Neural cell (in vitro differentiated cells): ENCODE measurements around the gene EID2. TPM values are rescaled to one million over a fixed set of nuclear protein-coding genes. Genes with fewer than 3 reads are reported as not detected.

Experiments
- H2AFZ ChIP-seq: fragments of 200-600, 300-800 bp; sonication (generic), shearing (Covaris generic); 2 replicates; pipeline ENCODE4 v1.6.0; 2014; ENCODE audit warnings: low read depth, mild to moderate bottlenecking, antibody characterized with exemption, low read length, moderate library complexity
- H3F3A ChIP-seq: fragments of 200-600 bp; shearing (Covaris generic); 2 replicates; pipeline ENCODE4 v1.6.1; 2016; ENCODE audit warnings: mild to moderate bottlenecking, moderate library complexity, mixed read lengths, antibody characterized with exemption, low read length; ENCODE audit not compliant: insufficient read depth, poor library complexity, severe bottlenecking
- H3K27ac ChIP-seq: fragments of 200-600, 300-800 bp; sonication (generic), shearing (Covaris generic); 2 replicates; pipeline ENCODE4 v1.5.1; 2014; ENCODE audit warnings: mild to moderate bottlenecking, low read length, moderate library complexity
- H3K27me3 ChIP-seq: fragments of 300-800, 200-600 bp; sonication (generic), shearing (Covaris generic); 2 replicates; pipeline ENCODE4 v1.6.0; 2014; ENCODE audit warnings: mild to moderate bottlenecking, low read depth, low read length, moderate library complexity; ENCODE audit not compliant: insufficient read depth
- H3K36me3 ChIP-seq: fragments of 300-800, 200-600 bp; sonication (generic), shearing (Covaris generic); 2 replicates; pipeline ENCODE4 v1.5.1; 2014; ENCODE audit warnings: mild to moderate bottlenecking, antibody characterized with exemption, low read length, moderate library complexity; ENCODE audit not compliant: insufficient read depth
- H3K4me2 ChIP-seq: fragments of 300-800, 200-600 bp; sonication (generic), shearing (Covaris generic); 2 replicates; pipeline ENCODE4 v1.6.0; 2014; ENCODE audit warnings: mild to moderate bottlenecking, low read length
- H3K4me3 ChIP-seq: fragments of 300-800, 200-600 bp; sonication (generic), shearing (Covaris generic); 2 replicates; pipeline ENCODE4 v1.5.1; 2014; ENCODE audit warnings: mild to moderate bottlenecking, low read length, moderate library complexity
- H3K79me2 ChIP-seq: fragments of 200-600 bp; shearing (Covaris generic); replicated peaks from 2 replicates; pipeline ENCODE4 v1.6.0; 2014; ENCODE audit warnings: mild to moderate bottlenecking, low read length, moderate library complexity; ENCODE audit not compliant: insufficient read depth
- H3K9ac ChIP-seq: fragments of 300-800, 200-600 bp; sonication (generic), shearing (Covaris generic); 2 replicates; pipeline ENCODE4 v1.6.1; 2016; ENCODE audit warnings: mild to moderate bottlenecking, low read length, mixed read lengths
- H3K9me2 ChIP-seq: fragments of 200-600 bp; shearing (Covaris generic); 2 replicates; pipeline ENCODE4 v1.6.1; 2016; ENCODE audit warnings: mild to moderate bottlenecking, low read length, mixed read lengths; ENCODE audit not compliant: insufficient read depth
- H3K9me3 ChIP-seq: fragments of 200-600, 300-800 bp; sonication (generic), shearing (Covaris generic); 2 replicates; pipeline ENCODE4 v1.6.1; 2016; ENCODE audit warnings: mild to moderate bottlenecking, mixed run types, low read length, moderate library complexity, mixed read lengths
- H4K20me1 ChIP-seq: fragments of 200-600 bp; shearing (Covaris generic); 2 replicates; pipeline ENCODE4 v1.6.1; 2016; ENCODE audit warnings: mild to moderate bottlenecking, mixed run types; ENCODE audit not compliant: insufficient read depth
- EP300 ChIP-seq: fragments of 450-650 bp; conservative IDR thresholded peaks from 2 replicates; pipeline ENCODE4 v1.6.1; 2014; ENCODE audit warnings: antibody characterized with exemption, mild to moderate bottlenecking, moderate library complexity; ENCODE audit not compliant: poor library complexity, severe bottlenecking
- EZH2 ChIP-seq: fragments of 200-600, 300-800 bp; shearing (Covaris generic), sonication (generic); IDR thresholded peaks from 2 replicates; pipeline ENCODE4 v1.6.1; 2014; ENCODE audit warnings: antibody characterized with exemption, low read length, borderline replicate concordance, mild to moderate bottlenecking; ENCODE audit not compliant: insufficient read depth, poor library complexity, severe bottlenecking
- MXI1 ChIP-seq: fragments of 450-650 bp; conservative IDR thresholded peaks from 2 replicates; pipeline ENCODE4 v1.6.1; 2014; ENCODE audit warnings: antibody characterized with exemption, mild to moderate bottlenecking; ENCODE audit not compliant: poor library complexity, severe bottlenecking
- POLR2AphosphoS5 ChIP-seq: IDR thresholded peaks from 2 replicates; pipeline ENCODE4 v1.6.1; 2012
- RAD21 ChIP-seq: fragments of 450-650 bp; conservative IDR thresholded peaks from 2 replicates; pipeline ENCODE4 v1.6.1; 2014; ENCODE audit warnings: antibody characterized with exemption, mild to moderate bottlenecking, moderate library complexity
- REST ChIP-seq: IDR thresholded peaks from 2 replicates; pipeline ENCODE4 v1.6.1; 2012; ENCODE audit warnings: borderline replicate concordance
- SMC3 ChIP-seq: fragments of 450-650 bp; conservative IDR thresholded peaks from 2 replicates; pipeline ENCODE4 v1.6.1; 2014; ENCODE audit warnings: antibody characterized with exemption, mild to moderate bottlenecking, moderate library complexity; ENCODE audit not compliant: poor library complexity
- polyA plus RNA-seq: library from polyadenylated mRNA; depleted of rRNA; stranded (reverse); fragments of >200 nt; gene quantifications from 2 replicates; pipeline ENCODE4 v1.2.3, GENCODE V29; 2014
- TF ChIP-seq, protein P1 (sequence below): fragments of 450-650 bp; IDR thresholded peaks from 2 replicates; pipeline ENCODE4 v1.5.1; 2014; ENCODE audit warnings: antibody characterized with exemption, mild to moderate bottlenecking, moderate library complexity; ENCODE audit not compliant: poor library complexity, severe bottlenecking

The EID2 gene
- polyA plus RNA-seq, 1 donor from 2014 or later = 47.4 TPM

GRCh38 chr19:39506944-39507714 is 32.8 kb downstream of the EID2 start:
- H3F3A ChIP-seq = no peaks in the 10 kb centered on the region
- no peaks in the 10 kb centered on the region for H3K36me3 ChIP-seq
- peak overlapping the region; percentile 69 for H2AFZ ChIP-seq
- H3K4me3 ChIP-seq = peak overlapping the region; percentile 84
- H3K9me3 ChIP-seq = no peaks in the 10 kb centered on the region
- H3K27me3 ChIP-seq = no peaks in the 10 kb centered on the region
- H3K9ac ChIP-seq = peak overlapping the region; percentile 65
- H3K9me2 ChIP-seq = no peaks in the 10 kb centered on the region
- peak overlapping the region; percentile 62 for H3K4me2 ChIP-seq
- peak; percentile 32 for TF ChIP-seq EP300
- TF ChIP-seq RAD21 = no peak
- peak; percentile 24 for TF ChIP-seq REST
- peak; percentile 51 for TF ChIP-seq POLR2AphosphoS5
- TF ChIP-seq, protein P1, sequence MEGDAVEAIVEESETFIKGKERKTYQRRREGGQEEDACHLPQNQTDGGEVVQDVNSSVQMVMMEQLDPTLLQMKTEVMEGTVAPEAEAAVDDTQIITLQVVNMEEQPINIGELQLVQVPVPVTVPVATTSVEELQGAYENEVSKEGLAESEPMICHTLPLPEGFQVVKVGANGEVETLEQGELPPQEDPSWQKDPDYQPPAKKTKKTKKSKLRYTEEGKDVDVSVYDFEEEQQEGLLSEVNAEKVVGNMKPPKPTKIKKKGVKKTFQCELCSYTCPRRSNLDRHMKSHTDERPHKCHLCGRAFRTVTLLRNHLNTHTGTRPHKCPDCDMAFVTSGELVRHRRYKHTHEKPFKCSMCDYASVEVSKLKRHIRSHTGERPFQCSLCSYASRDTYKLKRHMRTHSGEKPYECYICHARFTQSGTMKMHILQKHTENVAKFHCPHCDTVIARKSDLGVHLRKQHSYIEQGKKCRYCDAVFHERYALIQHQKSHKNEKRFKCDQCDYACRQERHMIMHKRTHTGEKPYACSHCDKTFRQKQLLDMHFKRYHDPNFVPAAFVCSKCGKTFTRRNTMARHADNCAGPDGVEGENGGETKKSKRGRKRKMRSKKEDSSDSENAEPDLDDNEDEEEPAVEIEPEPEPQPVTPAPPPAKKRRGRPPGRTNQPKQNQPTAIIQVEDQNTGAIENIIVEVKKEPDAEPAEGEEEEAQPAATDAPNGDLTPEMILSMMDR = no peak
- TF ChIP-seq SMC3 = peak; percentile 18
- TF ChIP-seq MXI1 = peak; percentile 95
- H4K20me1 ChIP-seq = no peaks in the 10 kb centered on the region
- H3K27ac ChIP-seq = peak overlapping the region; percentile 37
- no peaks in the 10 kb centered on the region for H3K79me2 ChIP-seq

- Histone ChIP-seq H3K9me3 (no peaks in the 10 kb centered on the region), H3K27ac (no peak overlapping the region), H3K36me3 (no peaks in the 10 kb centered on the region), H3K9ac (no peak overlapping the region), H2AFZ (peak overlapping the region; percentile 45), H3K4me2 (no peak overlapping the region), H3K9me2 (no peaks in the 10 kb centered on the region), H3K27me3 (no peaks in the 10 kb centered on the region), H3K4me3 (peak overlapping the region; percentile 84), H3F3A (no peaks in the 10 kb centered on the region), H3K79me2 (no peaks in the 10 kb centered on the region), H4K20me1 (no peaks in the 10 kb centered on the region)
- TF ChIP-seq, protein P1 = no peak
- TF ChIP-seq EZH2 = no peak
Measured at GRCh38 chr19:39506598-39506943, 33.4 kb downstream of the EID2 start.
